ENCODE results near the gene FREM2. TPM values are rescaled to one million over a fixed set of nuclear protein-coding genes. Genes with fewer than 3 reads are reported as not detected.

The FREM2 gene, protein sequence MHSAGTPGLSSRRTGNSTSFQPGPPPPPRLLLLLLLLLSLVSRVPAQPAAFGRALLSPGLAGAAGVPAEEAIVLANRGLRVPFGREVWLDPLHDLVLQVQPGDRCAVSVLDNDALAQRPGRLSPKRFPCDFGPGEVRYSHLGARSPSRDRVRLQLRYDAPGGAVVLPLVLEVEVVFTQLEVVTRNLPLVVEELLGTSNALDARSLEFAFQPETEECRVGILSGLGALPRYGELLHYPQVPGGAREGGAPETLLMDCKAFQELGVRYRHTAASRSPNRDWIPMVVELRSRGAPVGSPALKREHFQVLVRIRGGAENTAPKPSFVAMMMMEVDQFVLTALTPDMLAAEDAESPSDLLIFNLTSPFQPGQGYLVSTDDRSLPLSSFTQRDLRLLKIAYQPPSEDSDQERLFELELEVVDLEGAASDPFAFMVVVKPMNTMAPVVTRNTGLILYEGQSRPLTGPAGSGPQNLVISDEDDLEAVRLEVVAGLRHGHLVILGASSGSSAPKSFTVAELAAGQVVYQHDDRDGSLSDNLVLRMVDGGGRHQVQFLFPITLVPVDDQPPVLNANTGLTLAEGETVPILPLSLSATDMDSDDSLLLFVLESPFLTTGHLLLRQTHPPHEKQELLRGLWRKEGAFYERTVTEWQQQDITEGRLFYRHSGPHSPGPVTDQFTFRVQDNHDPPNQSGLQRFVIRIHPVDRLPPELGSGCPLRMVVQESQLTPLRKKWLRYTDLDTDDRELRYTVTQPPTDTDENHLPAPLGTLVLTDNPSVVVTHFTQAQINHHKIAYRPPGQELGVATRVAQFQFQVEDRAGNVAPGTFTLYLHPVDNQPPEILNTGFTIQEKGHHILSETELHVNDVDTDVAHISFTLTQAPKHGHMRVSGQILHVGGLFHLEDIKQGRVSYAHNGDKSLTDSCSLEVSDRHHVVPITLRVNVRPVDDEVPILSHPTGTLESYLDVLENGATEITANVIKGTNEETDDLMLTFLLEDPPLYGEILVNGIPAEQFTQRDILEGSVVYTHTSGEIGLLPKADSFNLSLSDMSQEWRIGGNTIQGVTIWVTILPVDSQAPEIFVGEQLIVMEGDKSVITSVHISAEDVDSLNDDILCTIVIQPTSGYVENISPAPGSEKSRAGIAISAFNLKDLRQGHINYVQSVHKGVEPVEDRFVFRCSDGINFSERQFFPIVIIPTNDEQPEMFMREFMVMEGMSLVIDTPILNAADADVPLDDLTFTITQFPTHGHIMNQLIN (N-terminal part only)
- total RNA-seq (2014; rRNA removed; shearing (Covaris generic)), result 4.3 and 4.7 TPM in 2 replicates

DNA sequence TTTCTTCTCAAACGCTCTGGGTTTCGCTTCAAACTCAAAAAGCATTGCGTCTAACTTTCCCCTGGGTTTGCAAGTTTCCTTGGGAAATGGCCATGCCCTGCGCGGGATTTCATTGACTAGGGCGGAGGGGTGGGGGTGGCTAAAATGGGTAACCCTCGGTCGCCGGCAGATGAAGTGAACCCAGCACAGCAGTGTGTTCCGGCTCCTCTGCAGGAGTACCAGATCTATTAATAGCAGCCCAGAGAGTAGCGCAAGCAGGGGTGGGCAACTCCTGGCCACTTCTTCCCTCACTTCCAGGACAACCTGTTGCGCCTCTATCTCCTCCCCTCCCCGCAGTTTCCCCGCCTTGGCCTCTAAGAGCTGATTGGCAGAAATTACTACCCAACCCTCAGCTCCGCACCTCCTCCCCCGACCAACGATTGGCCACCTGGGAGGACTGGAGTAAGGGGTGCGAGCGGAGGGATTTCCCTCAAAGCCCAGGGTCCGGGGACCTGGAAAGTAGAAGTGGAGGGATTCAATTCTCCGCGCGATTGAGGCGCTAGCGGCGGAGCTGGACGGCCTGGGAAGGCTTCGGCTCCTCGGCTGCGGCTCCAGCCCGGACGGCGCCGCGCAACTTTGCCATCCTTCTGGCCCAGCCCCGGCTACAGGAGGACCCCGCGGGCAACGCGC is at the start of gene FREM2:
TSS of gene FREM2 (plus strand) at position 501 of the 669 bp plus-strand sequence. CDS start 268 bp downstream, outside the sequence.
- peak; percentile 86 to 90 for DNase-seq
- peak within 1 kb of the TSS; percentile 62 for H3K4me3 ChIP-seq
- H3K27ac ChIP-seq, result no peak within 1 kb of the TSS; the same call in 1 of the 2 replicates
- no peaks in the 10 kb centered on the region for H3K9me3 ChIP-seq (replicated peaks)
- H3K36me3 ChIP-seq, result no peaks in the 10 kb centered on the region
- no peaks in the 10 kb centered on the region for H3K27me3 ChIP-seq
- peaks cover 9% of the 10 kb centered on the region for H3K4me1 ChIP-seq

DNA sequence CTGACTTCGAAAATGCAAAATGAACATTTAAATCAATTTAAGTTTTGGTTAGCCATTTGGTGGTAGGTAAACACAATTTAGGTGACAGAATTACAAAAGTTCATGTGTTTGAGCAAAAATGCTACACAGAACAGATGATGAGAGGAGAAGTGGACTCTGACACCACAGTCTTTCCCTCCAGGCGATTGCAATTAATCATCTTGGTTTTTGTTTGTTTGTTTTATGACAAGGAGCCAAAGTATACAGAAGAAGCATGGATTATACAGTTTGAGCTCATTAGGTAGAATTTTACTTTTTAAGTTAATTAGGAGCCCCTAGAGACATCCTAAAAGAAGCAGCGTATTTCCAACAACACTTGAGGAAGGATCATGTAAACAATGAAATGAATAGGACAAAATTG is 49.3 kb upstream of the FREM2 start:
- Histone ChIP-seq H3K27ac (no peak overlapping the region), H3K9me3 (replicated peaks) (no peaks in the 10 kb centered on the region), H3K4me3 (no peak overlapping the region), H3K4me1 (no peaks in the 10 kb centered on the region), H3K27me3 (no peaks in the 10 kb centered on the region), H3K36me3 (no peaks in the 10 kb centered on the region)
- no peak for DNase-seq

DNA sequence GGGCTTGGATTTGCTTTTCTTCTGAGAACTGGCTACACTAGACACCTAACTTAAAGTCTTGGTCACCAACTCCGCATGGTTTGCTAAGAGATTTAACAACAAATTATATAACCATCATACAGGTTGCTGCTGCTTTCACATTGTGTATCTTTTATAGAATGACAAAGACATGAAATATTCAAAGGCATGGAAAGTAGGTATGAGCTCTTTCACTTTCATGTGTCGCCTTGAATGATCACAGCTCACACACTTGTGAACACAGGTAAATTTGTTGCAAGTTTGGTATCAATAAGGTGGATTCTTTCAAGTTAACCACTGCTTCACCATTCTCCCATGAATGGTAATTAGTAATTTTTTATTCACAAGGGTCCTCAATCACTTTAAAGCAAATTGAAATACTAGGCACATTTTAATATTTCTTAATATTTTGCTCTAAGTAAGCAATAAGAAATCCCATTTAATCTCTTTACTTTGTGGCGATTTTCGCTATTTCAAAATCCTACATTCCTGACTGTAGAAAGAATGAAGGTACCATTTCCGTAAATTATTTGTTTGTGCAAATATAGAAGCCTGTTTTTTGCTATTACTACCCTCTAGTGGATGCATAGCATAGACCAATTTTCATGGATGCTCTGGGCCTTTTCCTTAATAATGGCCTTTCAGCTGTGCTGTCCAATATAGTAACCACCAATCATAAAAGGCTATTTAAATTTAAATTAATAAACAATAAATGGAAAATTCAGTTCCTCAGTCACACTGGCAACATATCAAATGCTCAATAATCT is 45.5 kb upstream of the FREM2 start:
- H3K9me3 ChIP-seq (replicated peaks), result no peaks in the 10 kb centered on the region
- peak in 1 of 2 experiments; percentile 9 for DNase-seq
- H3K4me3 ChIP-seq, result no peak overlapping the region
- no peaks in the 10 kb centered on the region for H3K4me1 ChIP-seq
- H3K27me3 ChIP-seq, result no peaks in the 10 kb centered on the region
- H3K36me3 ChIP-seq, result no peaks in the 10 kb centered on the region
- no peak overlapping the region for H3K27ac ChIP-seq

DNA sequence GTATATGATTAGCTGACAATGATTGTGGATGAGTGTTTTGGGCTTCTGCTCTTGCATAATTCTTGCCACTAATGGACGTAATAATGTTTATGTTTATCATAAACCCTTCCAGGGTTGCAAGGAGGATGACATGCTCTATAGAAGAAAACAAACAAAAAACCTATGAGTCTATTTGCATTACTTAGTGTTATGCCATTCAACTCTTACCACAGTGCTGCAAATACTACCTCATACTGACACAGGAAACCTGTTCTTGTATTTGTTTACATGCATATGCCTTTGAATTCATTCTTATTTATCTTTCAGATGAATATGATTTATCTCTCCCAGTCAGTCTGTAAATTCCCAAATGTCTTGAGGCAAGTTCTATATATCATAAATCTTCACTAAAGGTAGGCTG is 39.6 kb upstream of the FREM2 start:
- H3K36me3 ChIP-seq, result no peaks in the 10 kb centered on the region
- H3K27ac ChIP-seq, result no peak overlapping the region
- no peaks in the 10 kb centered on the region for H3K27me3 ChIP-seq
- no peak for DNase-seq
- H3K9me3 ChIP-seq (replicated peaks), result no peaks in the 10 kb centered on the region
- peaks cover 6% of the 10 kb centered on the region; the same call in 1 of the 2 replicates for H3K4me1 ChIP-seq
- H3K4me3 ChIP-seq, result no peak overlapping the region

DNA sequence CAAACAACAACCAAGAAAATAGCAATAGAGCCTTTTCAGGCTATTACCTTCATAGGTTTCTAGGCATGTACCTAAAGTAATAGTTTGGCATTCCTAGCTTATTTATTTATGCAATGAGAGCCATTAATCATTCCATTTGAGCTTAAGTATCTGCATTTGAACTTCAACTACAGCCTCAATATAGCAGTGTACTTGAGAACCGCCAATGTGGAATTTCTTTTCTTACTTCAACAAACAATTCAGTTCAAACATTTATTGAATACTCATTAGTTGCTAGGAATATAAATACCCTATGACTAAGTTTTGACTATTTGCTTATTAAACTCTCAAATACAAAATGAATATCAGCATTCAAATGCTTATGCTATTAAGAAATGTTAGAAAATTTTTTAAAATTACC is 38.0 kb upstream of the FREM2 start:
- DNase-seq, result no peak
- peaks cover 6% of the 10 kb centered on the region; the same call in 1 of the 2 replicates for H3K4me1 ChIP-seq
- no peaks in the 10 kb centered on the region for H3K27me3 ChIP-seq
- H3K9me3 ChIP-seq (replicated peaks), result no peaks in the 10 kb centered on the region
- no peak overlapping the region for H3K27ac ChIP-seq
- H3K4me3 ChIP-seq, result no peak overlapping the region
- no peaks in the 10 kb centered on the region for H3K36me3 ChIP-seq

DNA sequence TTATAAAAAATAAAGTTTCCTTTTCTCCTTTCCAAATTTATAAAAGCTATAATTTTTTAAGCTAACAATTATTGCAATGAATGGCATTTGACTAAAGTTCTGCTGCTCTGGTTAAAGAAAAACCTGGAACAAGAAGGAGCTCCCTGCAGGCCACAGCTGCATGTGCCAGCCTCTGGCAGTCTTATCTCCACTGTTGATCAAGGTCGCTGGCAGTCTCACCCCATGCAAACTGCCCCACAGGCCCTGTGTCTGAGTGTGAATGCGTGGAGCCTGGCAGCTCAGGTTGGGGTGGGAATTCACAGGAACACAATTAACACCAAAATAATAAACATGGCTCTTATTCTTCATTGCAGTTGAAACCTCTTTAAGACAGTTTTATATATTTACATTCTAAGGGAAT is 30.2 kb upstream of the FREM2 start:
- H3K4me3 ChIP-seq, result no peak overlapping the region
- H3K27ac ChIP-seq, result no peak overlapping the region
- no peaks in the 10 kb centered on the region for H3K4me1 ChIP-seq
- H3K27me3 ChIP-seq, result peaks cover 3% of the 10 kb centered on the region; the same call in 1 of the 2 replicates
- no peaks in the 10 kb centered on the region for H3K36me3 ChIP-seq
- no peak for DNase-seq
- H3K9me3 ChIP-seq (replicated peaks), result no peaks in the 10 kb centered on the region

DNA sequence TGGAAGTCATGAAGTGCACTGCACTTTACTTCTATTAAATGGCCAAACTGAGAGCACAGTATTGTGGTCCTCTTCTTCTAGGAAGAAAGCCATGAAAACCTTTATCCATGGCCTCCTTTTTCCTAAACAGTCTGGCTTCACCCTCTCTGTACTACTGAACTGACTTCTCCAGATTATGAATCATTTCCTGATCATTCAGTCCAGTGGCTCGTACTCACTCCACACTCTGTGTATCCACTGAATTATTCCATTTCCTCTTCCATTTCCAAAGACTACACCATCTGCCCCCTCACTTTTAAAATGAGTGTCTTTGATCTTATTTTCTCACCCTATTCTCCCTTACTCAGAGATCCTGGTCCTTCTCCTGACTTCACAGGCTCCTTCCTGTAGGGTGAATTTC is 29.7 kb upstream of the FREM2 start:
- Histone ChIP-seq H3K9me3 (replicated peaks) (no peaks in the 10 kb centered on the region), H3K27me3 (peaks cover 3% of the 10 kb centered on the region; the same call in 1 of the 2 replicates), H3K4me3 (no peak overlapping the region), H3K4me1 (no peaks in the 10 kb centered on the region), H3K36me3 (no peaks in the 10 kb centered on the region), H3K27ac (no peak overlapping the region)
- DNase-seq, result no peak

DNA sequence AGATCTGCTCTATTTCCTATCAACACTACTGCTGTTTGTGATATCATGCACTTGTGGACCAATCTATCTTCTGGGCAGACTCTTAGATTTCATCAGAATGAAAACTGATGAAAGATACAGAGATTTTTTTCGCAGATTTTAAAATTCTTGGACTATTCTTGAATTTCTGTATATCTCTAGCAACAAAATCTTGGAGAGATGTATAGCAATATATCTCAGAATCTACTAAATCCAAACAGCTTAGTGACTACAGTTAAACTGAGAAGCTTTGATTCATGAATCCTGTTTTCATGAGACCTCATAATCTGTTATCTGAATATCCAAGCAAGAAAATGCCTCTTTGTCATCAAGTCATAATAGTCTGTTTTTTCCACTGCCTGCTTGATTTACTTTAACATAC is 28.0 kb upstream of the FREM2 start:
- H3K4me1 ChIP-seq, result no peaks in the 10 kb centered on the region
- DNase-seq, result no peak
- no peak overlapping the region for H3K4me3 ChIP-seq

DNA sequence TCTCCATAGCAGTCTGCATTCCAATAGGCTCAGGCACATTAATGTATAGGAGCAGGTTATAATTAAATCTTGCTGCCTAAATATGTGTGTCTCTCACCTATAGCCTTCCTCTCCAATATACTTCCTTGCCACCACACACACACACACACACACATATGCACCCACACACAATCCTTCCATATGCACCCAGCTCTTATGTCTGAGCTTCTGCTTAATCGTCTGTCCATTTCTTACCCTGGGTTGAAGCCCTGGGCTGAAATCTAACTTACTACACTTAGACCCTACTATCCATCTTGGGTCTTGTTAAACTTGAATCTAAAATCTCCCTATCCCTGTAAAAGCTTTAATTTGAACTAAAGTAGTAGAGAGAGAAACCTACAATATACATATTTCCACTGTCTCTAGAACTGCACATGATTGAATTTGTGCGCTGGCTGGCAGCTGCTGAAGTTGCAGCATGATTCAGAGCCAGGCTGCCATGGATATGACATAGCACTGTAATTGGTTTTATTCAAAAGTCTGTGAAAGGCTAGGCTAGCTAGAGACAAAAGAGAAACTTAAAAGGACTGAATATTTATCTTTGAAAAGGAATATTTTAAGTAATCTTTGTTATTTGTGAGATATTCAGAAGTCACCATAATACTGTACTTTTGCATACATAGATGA is 25.7 kb upstream of the FREM2 start:
- Histone ChIP-seq H3K4me1 (no peaks in the 10 kb centered on the region), H3K27ac (no peak overlapping the region), H3K36me3 (no peaks in the 10 kb centered on the region), H3K9me3 (replicated peaks) (no peaks in the 10 kb centered on the region), H3K27me3 (peaks cover 3% of the 10 kb centered on the region; the same call in 1 of the 2 replicates), H3K4me3 (no peak overlapping the region)
- no peak for DNase-seq

More for the DNA sequence above, 28.0 kb upstream of the FREM2 start:
- H3K9me3 ChIP-seq (replicated peaks), result no peaks in the 10 kb centered on the region
- peaks cover 3% of the 10 kb centered on the region; the same call in 1 of the 2 replicates for H3K27me3 ChIP-seq
- no peak overlapping the region for H3K27ac ChIP-seq
- H3K36me3 ChIP-seq, result no peaks in the 10 kb centered on the region

DNA sequence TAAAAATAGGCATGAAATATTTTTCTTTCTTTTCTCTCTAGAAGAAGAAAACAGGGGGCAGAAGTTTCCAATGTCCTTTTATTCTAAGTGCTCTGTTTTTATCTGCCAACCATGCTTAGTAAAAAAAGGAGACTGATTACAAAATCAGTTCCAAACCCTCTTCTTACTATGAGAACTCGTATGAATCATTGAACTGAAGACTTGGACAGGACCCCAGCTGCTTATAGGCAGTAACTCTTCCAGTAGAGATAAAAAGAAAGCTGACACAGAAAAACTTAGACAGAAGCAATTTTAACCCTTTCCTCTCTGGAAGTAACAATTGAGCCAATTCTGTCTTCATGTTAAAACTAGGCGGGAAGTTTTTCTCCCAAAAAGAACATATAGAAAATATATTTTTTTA is 24.5 kb upstream of the FREM2 start:
- Histone ChIP-seq H3K27ac (no peak overlapping the region), H3K9me3 (replicated peaks) (no peaks in the 10 kb centered on the region), H3K36me3 (no peaks in the 10 kb centered on the region), H3K27me3 (peaks cover 3% of the 10 kb centered on the region; the same call in 1 of the 2 replicates), H3K4me1 (no peaks in the 10 kb centered on the region), H3K4me3 (no peak overlapping the region)
- no peak for DNase-seq

DNA sequence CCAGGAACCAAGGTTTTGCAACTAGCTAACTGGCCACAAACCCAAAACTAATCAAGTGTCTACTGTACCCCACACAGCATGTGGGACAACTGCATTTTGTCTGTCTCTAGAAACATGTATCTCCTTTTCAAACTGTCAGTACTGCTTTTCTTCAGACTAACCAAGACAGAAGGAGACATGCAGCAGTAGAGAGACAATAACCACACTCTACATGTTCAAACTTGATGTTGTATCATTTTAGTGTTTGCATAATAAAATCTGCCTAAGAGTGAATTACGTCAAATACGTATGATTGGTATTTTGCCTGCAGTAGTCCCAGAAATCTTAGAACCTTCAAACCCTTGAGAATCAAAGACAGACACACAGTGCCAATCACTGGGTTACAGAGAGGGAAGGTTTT is 22.0 kb upstream of the FREM2 start:
- Histone ChIP-seq H3K27ac (no peak overlapping the region), H3K27me3 (no peaks in the 10 kb centered on the region), H3K4me1 (no peaks in the 10 kb centered on the region), H3K9me3 (replicated peaks) (no peaks in the 10 kb centered on the region), H3K4me3 (no peak overlapping the region), H3K36me3 (no peaks in the 10 kb centered on the region)
- no peak for DNase-seq

DNA sequence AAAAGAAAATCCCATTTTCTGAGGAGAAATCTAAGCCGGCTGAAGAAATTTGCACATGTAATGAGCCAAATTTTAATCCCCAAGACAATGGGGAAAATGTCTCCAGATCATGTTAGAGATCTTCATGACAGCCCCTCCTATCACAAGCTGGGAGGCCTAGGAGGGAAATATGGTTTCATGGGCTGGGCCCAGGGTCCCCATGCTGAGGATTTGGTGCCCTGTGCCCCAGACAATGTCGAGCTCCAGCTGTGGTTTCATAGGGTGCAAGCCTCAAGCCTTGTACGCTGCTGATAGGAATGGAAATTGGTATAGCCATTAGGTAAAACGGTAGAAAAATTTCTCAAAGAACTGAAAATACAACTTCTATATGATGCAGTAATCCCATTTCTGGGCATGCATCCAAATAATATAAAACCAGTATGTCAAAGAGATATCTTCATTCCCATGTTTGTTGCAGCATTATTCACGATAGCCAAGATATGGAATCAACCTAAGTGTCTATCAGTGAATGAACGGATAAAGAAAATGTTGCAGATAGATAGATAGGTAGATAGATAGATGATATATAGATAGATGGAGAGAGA is 19.3 kb upstream of the FREM2 start:
- no peaks in the 10 kb centered on the region for H3K27me3 ChIP-seq
- DNase-seq, result no peak
- no peak overlapping the region for H3K27ac ChIP-seq
- no peaks in the 10 kb centered on the region for H3K36me3 ChIP-seq
- no peaks in the 10 kb centered on the region for H3K4me1 ChIP-seq
- H3K9me3 ChIP-seq (replicated peaks), result no peaks in the 10 kb centered on the region
- no peak overlapping the region for H3K4me3 ChIP-seq
